K562 (cell line): ENCODE measurements around the gene HBEGF. TPM values are rescaled to one million over a fixed set of nuclear protein-coding genes. Genes with fewer than 3 reads are reported as not detected.

Experiments used
- ATAC-seq: fragments of 200-7000 bp; cut with Tn5 transposase; 3 replicates; pipeline ENCODE4 v1.9.1; 2020; ENCODE audit warnings: moderate library complexity
- BruUV-seq: library from RNA; stranded (reverse); fragments of 400-500 nt; replicated peaks from 2 replicates; lab custom pipeline; 2021; lab: Mats Ljungman, UMichigan
- CTCF ChIA-PET: fragments of 300-600 bp; formaldehyde crosslinking; extraction: SDS; loops from one replicate; lab custom pipeline; 2021; ENCODE audit warnings: low intra/inter-chr PET ratio; lab: Yijun Ruan, JAX
- POLR2A ChIA-PET: fragments of 300-600, 350-650 bp; sonication (Branson Sonifier 250); formaldehyde crosslinking; extraction: SDS; loops from one replicate; lab custom pipeline; 2021; ENCODE audit warnings: antibody characterized with exemption, inconsistent platforms; lab: Yijun Ruan, JAX
- DNase-seq, 4 experiments: peaks; one replicate each; pipeline versions ENCODE4 v3.0.0 to v3.0.0-alpha.2; 2011 to 2018; ENCODE audit warnings: low spot score in 3 of 4, mixed read lengths in 3 of 4; ENCODE audit errors: extremely low read depth in 1 of 4
- FAIRE-seq: peaks from 2 replicates; lab custom pipeline; 2011; peaks lifted over from hg19 to GRCh38; lab: Jason Lieb, UNC
- H2AFZ ChIP-seq: 2 replicates; pipeline ENCODE4 v1.6.0; 2011; ENCODE audit warnings: low read depth, low read length, control low read depth, inconsistent platforms
- H3K27ac ChIP-seq: fragments of 200-600 bp; 3 replicates; pipeline ENCODE4 v1.8.0; 2011; ENCODE audit warnings: low read depth, mild to moderate bottlenecking, control low read depth, inconsistent platforms, low read length, moderate library complexity, mixed read lengths; ENCODE audit errors: extremely low read depth
- H3K27me3 ChIP-seq, 2 experiments: fragments of 300-600 bp in 1 of 2; 2 replicates in 1 of 2; 3 replicates in 1 of 2; pipeline versions ENCODE4 v1.6.0 to v1.8.0; 2011; ENCODE audit warnings: inconsistent platforms in 2 of 2, low read length in 2 of 2, mild to moderate bottlenecking in 1 of 2, mixed read lengths in 1 of 2, moderate library complexity in 1 of 2; ENCODE audit not compliant: control insufficient read depth in 2 of 2, insufficient read depth in 2 of 2
- H3K36me3 ChIP-seq: fragments of 300-600 bp; 3 replicates; pipeline ENCODE4 v1.8.0; 2011; ENCODE audit warnings: mild to moderate bottlenecking, low read length, inconsistent platforms; ENCODE audit not compliant: control insufficient read depth, insufficient read depth
- H3K4me1 ChIP-seq, 2 experiments: fragments of 200-600 bp in 1 of 2; replicated peaks in 1 of 2; 2 replicates in 1 of 2; 3 replicates in 1 of 2; pipeline versions ENCODE4 v1.5.1 to v1.8.0; 2011; ENCODE audit warnings: inconsistent platforms in 2 of 2, low read length in 2 of 2, mild to moderate bottlenecking in 1 of 2, mixed read lengths in 1 of 2, moderate library complexity in 1 of 2; ENCODE audit not compliant: control insufficient read depth in 2 of 2, insufficient read depth in 2 of 2
- H3K4me2 ChIP-seq: 2 replicates; pipeline ENCODE4 v1.6.1; 2011; ENCODE audit warnings: low read length, control low read depth, inconsistent platforms, mixed read lengths; ENCODE audit not compliant: insufficient read depth
- H3K4me3 ChIP-seq: fragments of 200-600 bp; sonication (generic), shearing (Covaris generic); 2 replicates; pipeline ENCODE4 v1.5.1; 2016; ENCODE audit warnings: control low read depth, inconsistent platforms
- H3K79me2 ChIP-seq: fragments of 200-600 bp; 3 replicates; pipeline ENCODE4 v1.8.0; 2011; ENCODE audit warnings: low read length, inconsistent platforms; ENCODE audit not compliant: control insufficient read depth, insufficient read depth
- H3K9ac ChIP-seq, 2 experiments: 2 replicates each; pipeline versions ENCODE4 v1.6.0 to v1.6.1; 2011; ENCODE audit warnings: low read depth in 2 of 2, low read length in 2 of 2, control low read depth in 1 of 2, inconsistent platforms in 1 of 2, mild to moderate bottlenecking in 1 of 2, mixed read lengths in 1 of 2; ENCODE audit not compliant: insufficient read depth in 1 of 2
- H3K9me1 ChIP-seq: one replicate; pipeline ENCODE4 v1.6.0; 2011; ENCODE audit warnings: inconsistent platforms, mild to moderate bottlenecking, low read length, moderate library complexity; ENCODE audit not compliant: control insufficient read depth, insufficient read depth
- H3K9me3 ChIP-seq: replicated peaks from 2 replicates; pipeline ENCODE4 v1.5.1; 2011; ENCODE audit warnings: low read depth, low read length, inconsistent platforms; ENCODE audit not compliant: control insufficient read depth, insufficient read depth
- H4K20me1 ChIP-seq: replicated peaks from 2 replicates; pipeline ENCODE4 v1.6.1; 2011; ENCODE audit warnings: low read length, inconsistent platforms, mixed read lengths; ENCODE audit not compliant: control insufficient read depth, insufficient read depth
- ASH1L ChIP-seq: fragments of 450-650 bp; IDR thresholded peaks from 2 replicates; pipeline ENCODE4 v1.6.1; 2018; ENCODE audit warnings: borderline replicate concordance, mild to moderate bottlenecking, low read depth; ENCODE audit not compliant: partially characterized antibody
- MCM7 ChIP-seq, 2 experiments: fragments of 450-650 bp; IDR thresholded peaks; 2 replicates each; pipeline ENCODE4 v1.6.1; 2016 to 2018
- SLC30A9 ChIP-seq: fragments of 250-450 bp; sonication (Bioruptor Pico); IDR thresholded peaks from 2 replicates; pipeline ENCODE4 v1.8.0; 2022; ENCODE audit warnings: mild to moderate bottlenecking, moderate library complexity
- ZNF197 ChIP-seq: fragments of 200-800 bp; sonication (Bioruptor generic); IDR thresholded peaks from 2 replicates; pipeline ENCODE4 v1.6.1; 2016; ENCODE audit warnings: low read depth, missing genetic modification characterization, missing compliant biosample characterization
- WGBS: fragments of 100-300 bp; shearing (Covaris generic); methylation state at CpG from one replicate; pipeline ENCODE4 v1.1.6; 2016; ENCODE audit warnings: low coverage, mixed read lengths; ENCODE audit not compliant: insufficient coverage; ENCODE audit errors: missing lambda C conversion rate; 5-methylcytosine and 5-hydroxymethylcytosine counted together
- in situ Hi-C: fragments of 300-500 bp; cut with MboI; formaldehyde crosslinking; loops from 4 replicates; pipeline ENCODE4 v1.15.0; 2018; ENCODE audit warnings: inconsistent platforms, mixed read lengths
- intact Hi-C: fragments of 100-400 bp; cut with micrococcal nuclease; formaldehyde crosslinking; loops from 2 replicates; pipeline ENCODE4 v1.14.2; 2022
- polyA plus RNA-seq, 8 experiments: library from polyadenylated mRNA; depleted of rRNA in 4 of 8; stranded (reverse) in 5 of 8; unstranded in 3 of 8; fragments of >200 nt; fragmentation: Nextera tagmentation in 2 of 8; fragmentation: Illumina TruSeq in 1 of 8; extraction: Ambion mirVana in 2 of 8; extraction: Trizol in 1 of 8; gene quantifications; 2 replicates each; pipeline versions ENCODE4 v1.2.1 to v1.2.3, GENCODE V29; 2011 to 2014; ENCODE audit warnings: inconsistent platforms in 1 of 8, missing spikeins in 1 of 8
- total RNA-seq, 7 experiments: library from RNA; depleted of rRNA in 6 of 7; stranded (reverse); fragments of >200 nt in 6 of 7; fragmentation: Illumina TruSeq in 2 of 7; extraction: Trizol in 2 of 7; gene quantifications; 2 replicates each; pipeline versions ENCODE4 v1.2.1 to v1.2.3, GENCODE V29; 2011 to 2021; ENCODE audit warnings: low replicate concordance in 1 of 7

HBEGF gene
- total and polyA plus RNA-seq, 9 of the 15 experiments (the other 6 are each of a cell fraction or from before 2014, with no cell fraction given) = 0.11 to 1.1 (median 0.60) TPM

DNA sequence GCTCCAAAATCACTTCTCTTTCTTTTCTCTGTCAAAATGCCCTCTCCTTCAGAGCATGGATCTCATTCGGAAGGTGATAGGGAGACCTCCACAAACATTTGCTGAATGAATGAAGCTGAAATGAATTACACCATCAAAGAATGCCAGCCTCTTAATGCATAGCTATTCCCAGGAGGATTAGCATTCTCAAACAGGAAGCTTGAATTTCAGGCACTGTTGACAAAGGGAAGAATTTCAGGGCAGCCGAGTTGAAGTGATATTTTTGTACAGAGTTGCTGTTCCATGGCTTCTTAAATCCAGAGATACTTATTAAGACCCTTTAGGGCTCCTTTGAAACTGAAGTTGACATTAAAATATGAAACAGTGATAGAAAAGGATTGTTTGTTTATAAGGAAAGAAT lies 18.8 kb downstream of the HBEGF start:
- H4K20me1 ChIP-seq = no peaks in the 10 kb centered on the region
- no peaks in the 10 kb centered on the region for H3K79me2 ChIP-seq
- TF ChIP-seq SLC30A9 (CRISPR knock-in tag) = no peak
- TF ChIP-seq, all 486 proteins: peak for 0
- Histone ChIP-seq H3K36me3 (no peaks in the 10 kb centered on the region), H3K4me3 (no peak overlapping the region), H3K4me2 (no peak overlapping the region), H3K27ac (no peak overlapping the region), H3K27me3 (peaks cover 0 to 4% of the 10 kb centered on the region in 2 experiments; a peak in 2 of 5 replicates), H3K9me3 (no peaks in the 10 kb centered on the region), H2AFZ (no peak overlapping the region), H3K4me1 (no peaks in the 10 kb centered on the region), H3K9me1 (no peaks in the 10 kb centered on the region), H3K9ac (no peak overlapping the region)
- ChIA-PET POLR2A (interaction anchor here (1.0 to 1.3 kb wide), 2 partner anchors 11 to 23 kb away, joined by 3 to 5 read pairs; no protein-coding TSS in a partner anchor), CTCF (no interaction called here)
- 18% methylated on average over 2 of the region's 2 CpGs for WGBS
- intact Hi-C loops = no loop called here
- in situ Hi-C loops = no loop called here
- no peak for ATAC-seq
- FAIRE-seq = peak; percentile 32
- no TSS peak for BruUV-seq
- DNase-seq = no peak

DNA sequence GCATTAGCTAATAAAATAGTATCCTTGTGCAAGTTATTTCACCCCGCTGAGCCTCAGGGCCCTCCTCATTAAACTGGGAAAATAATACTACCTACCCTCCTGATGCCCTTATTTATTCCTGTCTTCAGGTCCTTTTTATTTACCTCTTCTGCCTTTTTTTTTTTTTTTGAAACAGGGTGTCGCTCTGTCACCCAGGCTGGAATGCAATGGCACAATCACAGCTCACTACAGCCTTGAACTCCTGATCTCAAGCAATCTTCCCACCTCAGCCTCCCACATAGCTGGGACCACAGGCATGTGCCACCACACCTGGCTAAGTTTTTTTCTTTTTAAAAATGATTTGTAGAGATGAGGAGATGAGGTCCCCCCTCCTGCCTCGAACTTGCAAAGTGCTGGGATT lies 20.9 kb downstream of the HBEGF start:
- H3K27ac ChIP-seq = no peak overlapping the region
- in situ Hi-C loops = no loop called here
- CTCF ChIA-PET = no interaction called here
- no peaks in the 10 kb centered on the region for H3K9me3 ChIP-seq
- no peaks in the 10 kb centered on the region for H3K79me2 ChIP-seq
- no peak overlapping the region for H3K9ac ChIP-seq
- H3K4me3 ChIP-seq = no peak overlapping the region
- H3K36me3 ChIP-seq = no peaks in the 10 kb centered on the region
- H3K4me2 ChIP-seq = no peak overlapping the region
- no TSS peak for BruUV-seq
- H2AFZ ChIP-seq = no peak overlapping the region
- ATAC-seq = no peak
- no peaks in the 10 kb centered on the region for H3K9me1 ChIP-seq
- no peaks in the 10 kb centered on the region for H3K4me1 ChIP-seq
- peaks cover 0 to 4% of the 10 kb centered on the region in 2 experiments; a peak in 2 of 5 replicates for H3K27me3 ChIP-seq
- TF ChIP-seq ASH1L (no peak), MCM7 (IDR thresholded peaks at IDR 0.05) (no peak), ZNF197 (CRISPR knock-in tag) (no peak)
- TF ChIP-seq, all 486 proteins: peak for 0
- WGBS = 5% methylated on average over 2 of the region's 3 CpGs
- FAIRE-seq (no peak), DNase-seq (no peak)
- POLR2A ChIA-PET = interaction anchor here (0.6 to 1.2 kb wide), 3 partner anchors 12 to 27 kb away, joined by 3 to 4 read pairs (median 3); no protein-coding TSS in a partner anchor
- H4K20me1 ChIP-seq = no peaks in the 10 kb centered on the region
- intact Hi-C loops = no loop called here
